UCSD-AML1 (cell line): Measurements from ENCODE around the gene GPC3.
A peak's percentile ranks its signal among the peaks of the same experiment; 100 is the strongest.

Experiments
- DNase-seq: peaks from one replicate; lab custom pipeline; 2025; ENCODE audit not compliant: unreplicated experiment; lab: John Stamatoyannopoulos, UW

GPC3 gene

DNA sequence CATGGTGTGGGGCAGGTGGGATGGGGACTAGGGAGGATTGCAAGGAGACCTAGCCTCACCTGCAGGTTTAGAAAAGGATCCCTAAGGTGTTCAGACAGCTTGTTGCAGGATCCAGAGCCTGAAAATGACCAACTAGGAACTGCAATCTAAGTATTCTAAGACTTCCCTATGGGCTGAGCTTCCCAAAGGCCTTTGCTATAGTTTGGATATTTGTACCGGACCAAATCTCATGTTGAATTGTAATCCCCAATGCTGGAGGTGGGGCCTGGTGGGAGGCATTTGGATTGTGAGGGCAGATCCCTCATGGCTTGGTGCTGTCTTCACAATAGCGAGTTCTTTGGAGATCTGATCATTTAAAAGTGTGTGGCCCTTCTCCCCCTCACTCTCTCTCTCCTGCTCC, 52.1 kb downstream of the GPC3 start:
- DNase-seq: no peak

DNA sequence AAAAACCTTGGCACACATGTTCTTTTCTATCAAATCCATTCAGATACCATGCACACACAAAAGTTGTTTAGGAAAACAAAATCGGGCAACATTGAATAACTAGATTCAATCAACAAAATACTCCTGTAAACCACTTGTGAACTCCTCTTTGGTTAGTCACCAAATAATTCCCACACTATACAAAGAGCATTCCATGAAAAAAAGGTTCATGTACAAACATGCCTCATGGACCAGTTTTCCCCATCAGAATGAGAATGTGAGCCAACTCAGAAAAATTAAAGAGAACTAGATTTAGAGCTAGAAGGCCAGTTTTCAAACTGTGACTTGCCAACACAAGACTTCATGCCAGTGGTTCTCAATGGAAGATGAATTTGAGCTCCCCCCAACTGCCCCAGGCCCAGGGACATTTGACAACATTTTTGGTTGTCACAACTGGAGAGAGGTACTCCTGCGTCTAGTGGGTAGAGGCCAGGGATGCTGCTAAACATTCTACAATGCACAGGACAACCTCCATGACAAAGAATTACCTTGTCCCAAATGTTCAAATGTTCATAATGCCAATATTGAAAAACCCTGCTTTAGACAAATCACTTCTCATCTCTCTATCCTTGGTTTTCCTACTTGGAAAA, 55.4 kb downstream of the GPC3 start:
- DNase-seq: no peak

DNA sequence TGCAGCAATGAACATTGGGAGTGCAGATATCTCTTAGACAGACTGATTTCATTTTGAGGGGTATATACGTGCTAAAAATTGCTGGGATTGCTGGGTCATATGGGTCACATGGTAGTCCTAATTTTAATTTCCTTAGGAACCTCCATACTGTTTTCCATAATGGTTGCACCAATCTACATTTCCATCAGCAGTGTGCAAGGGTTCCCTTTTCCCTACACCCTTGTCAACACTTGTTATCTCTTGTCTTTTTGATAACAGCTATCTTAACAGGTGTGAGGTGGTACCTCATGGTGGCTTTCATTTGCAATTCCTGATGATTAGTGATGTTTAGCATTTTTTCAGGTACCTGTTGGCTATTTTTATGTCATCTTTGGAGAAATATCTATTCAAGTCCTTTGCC, 57.0 kb downstream of the GPC3 start:
- DNase-seq: no peak

DNA sequence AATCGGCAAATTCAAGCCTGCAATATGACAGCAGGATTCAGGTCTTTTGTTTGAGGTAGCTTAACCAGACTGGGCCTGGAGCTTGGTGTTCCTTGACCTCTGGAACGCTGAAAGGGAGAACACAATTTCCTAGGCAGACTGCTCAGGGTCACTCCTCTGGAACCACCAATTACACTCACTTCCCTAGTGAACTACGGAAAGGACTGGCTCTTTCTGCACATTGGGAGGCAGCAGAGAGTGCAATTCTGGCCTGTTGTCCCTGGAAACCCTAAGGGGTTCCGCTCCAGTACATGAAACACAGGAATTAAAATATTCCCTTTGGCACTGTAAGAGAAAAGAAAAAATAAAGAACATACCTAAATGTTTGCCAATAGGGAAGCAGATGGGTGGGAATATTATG, 58.6 kb downstream of the GPC3 start:
- no peak for DNase-seq

DNA sequence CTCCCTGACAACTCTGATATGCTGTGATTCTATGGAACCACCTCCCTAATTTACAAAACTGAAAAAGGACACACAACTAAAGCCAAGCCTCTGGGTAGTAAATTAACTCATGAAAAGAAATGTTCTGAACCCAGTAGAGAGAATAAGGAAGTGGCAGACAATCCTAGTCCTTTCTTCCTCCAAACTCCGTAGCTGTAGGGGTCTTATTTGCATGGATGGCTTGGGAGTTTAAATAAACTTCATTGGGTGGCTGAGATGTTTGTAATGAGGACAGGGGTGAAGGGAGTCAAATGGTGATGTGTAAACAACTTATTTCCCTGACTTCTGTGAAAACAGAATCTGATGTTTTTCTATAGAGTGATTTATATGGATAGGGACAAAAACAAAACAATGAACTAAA, 59.3 kb downstream of the GPC3 start:
- no peak for DNase-seq

DNA sequence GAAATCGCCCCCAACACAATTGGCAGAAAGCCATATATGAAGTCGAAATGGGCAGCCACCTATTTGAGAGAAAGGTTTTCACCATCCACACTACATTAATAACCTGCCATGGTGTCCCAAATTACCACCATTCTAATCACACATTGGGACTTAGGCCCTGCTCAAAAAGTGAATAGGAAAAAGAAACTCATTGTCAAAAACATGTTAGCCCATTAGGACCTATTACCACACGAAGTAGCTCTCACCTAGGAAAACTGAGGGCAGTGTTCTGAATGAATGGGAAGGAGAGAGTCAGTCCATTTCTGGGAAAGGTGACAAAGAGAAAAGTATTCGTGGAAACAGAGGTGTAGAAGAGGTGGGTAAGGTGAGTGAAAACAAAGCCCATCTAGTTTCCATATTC, 60.8 kb downstream of the GPC3 start:
- DNase-seq: no peak

DNA sequence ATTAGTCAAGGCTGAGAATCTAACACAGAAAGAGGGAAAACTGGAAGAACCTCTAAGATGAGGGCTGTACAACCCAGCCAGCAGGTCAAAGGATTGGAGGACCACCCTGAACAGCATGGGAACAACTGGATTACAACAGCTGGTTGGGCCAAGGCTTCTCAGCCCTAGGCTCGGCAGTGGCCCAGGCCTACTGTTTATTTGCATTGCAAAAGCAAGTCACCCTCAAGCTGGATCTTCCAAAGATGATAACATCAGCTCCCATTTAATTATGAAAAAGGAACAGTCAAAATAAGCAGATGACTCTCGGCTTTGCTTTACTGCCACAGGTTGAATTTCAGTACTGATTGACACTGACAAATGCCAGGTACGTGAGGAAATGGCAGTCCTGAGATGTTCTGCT, 61.8 kb downstream of the GPC3 start:
- DNase-seq: no peak

DNA sequence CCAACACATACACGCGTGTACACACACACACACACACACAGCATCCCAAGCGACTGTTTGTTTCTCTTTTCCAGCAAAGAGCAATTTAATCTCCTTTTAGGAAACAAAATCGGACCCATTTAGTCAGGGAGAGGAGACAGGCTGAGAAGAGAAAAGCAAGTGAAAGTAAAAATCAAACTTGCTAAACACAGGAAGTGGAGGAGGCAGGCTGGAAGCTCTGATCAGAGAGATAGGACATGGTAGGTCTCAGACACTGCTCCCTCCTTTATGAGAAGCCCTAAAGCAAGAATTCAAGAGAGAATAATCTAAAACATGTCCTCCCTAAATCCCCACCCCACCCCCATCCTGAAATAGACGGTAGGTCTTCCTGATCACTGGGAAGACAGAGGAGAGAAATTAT, 62.3 kb downstream of the GPC3 start:
- DNase-seq: no peak

DNA sequence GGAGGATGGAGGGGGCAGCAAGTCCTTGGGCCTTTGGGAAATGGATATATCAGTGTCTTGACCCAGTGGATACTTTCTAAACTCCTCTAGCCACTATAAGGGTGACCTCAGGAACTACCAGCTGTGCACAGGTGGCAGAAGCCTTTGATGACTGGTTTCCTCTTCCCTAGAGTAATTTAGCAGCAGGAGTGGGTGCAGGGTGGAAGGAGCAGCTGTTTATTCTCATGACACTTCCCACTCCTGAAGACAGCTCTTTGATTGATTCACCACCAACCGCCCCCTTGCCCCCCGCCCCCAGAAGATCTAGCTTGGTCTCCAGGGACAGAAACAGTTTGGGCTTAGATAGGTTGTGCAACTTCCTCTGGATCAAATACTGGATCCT, 63.0 kb downstream of the GPC3 start:
- peak; percentile 15 for DNase-seq

DNA sequence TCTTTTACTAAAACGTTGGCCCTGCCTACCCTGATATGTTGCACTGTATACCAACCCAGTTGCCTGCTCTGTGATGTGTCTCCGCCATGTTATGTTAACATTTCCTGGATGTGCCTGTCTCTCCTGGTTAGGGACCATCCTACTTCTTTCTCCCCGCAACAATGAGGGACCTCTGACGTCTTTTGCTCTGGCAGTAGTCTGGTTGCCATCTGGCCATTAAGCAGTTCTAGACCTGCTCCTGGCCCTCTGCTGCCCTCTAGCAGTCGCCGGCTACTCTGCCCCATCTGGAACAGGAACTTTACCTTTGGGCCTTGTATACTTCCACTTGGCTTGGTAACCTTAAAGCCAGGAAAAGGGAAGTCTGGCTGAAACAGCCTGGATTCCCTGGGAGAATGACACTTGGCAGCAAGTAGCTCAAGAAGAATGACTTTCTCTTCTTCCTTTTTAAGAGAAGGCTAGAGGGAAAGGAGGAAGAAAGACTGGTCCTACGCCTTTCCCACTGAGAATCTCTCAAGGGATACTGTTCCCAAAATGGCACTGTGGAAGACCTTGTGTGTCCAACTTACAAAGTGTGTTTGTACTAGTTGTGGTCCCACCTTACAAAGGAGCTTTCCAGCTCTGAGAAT, 63.5 kb downstream of the GPC3 start:
- peak; percentile 54 for DNase-seq

DNA sequence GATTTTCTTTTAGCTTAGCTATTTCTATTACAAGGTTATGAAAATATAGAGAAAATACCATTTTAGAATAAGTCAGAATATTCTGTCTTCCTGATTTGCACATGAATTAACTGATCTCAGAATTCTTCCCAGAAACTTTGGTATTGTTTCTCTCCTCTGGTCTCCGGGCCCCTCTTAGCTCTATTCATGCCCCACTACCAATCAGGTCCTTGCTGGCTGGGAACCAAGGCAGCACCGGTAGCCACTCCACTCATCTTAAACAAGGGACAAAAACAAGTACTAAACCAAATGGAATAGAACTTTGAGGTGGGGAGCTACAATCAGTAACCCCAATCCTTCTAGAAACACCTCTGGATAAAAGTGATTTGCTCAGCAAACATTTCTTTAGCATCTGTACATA, 64.3 kb downstream of the GPC3 start:
- no peak for DNase-seq

DNA sequence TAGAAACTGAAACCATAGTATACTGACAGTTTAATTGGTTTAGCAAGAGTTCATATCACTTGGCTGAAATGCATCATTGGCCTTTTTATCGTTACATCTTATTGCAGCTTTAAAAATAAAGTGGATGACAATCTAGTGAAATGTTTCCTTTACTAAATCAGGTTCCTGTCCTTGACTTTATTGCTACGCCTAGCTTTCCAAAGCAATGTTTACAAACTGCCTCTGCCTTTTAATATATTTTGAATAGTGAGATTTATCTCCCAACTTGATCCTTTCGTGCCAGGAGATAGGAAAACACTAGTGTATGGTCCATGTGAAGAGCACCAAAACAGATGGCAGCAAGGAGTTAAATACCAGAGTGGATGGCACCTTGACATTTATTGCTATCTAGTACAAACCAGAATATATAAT, 67.0 kb downstream of the GPC3 start:
- no peak for DNase-seq

DNA sequence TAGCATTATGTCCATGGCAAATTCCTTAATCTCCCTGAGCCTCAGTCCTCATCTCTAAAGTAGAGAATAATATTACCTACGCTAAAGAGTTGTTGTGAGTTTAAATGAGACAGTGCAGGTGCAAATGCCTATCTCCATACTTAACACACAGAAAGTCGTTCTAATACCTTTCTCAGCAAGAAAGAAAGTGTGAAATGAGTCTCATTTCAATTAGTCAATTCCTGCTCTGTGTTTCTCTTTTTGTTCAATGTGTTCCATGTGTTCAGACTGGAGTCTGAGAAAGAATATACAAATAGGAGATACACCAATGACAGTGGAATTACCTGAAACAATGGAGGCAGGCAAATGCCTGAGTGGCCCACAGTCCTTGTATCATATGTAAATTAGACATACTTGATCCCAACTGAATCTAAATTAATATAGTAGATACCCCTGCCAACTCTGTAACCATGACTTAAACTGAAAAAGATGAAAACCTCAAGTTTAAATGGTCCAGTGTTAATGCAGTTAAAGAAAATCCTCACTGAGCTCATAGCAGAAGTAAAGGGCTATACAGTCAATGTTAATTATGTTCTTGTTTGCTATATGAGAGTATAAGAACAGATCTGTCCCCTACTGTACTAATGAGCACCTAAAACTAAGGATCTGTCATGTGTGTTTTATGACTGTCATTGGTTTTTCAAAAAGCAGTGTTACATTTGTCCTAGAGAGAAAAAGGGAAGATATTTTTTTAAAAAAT, 68.2 kb downstream of the GPC3 start:
- DNase-seq: no peak

DNA sequence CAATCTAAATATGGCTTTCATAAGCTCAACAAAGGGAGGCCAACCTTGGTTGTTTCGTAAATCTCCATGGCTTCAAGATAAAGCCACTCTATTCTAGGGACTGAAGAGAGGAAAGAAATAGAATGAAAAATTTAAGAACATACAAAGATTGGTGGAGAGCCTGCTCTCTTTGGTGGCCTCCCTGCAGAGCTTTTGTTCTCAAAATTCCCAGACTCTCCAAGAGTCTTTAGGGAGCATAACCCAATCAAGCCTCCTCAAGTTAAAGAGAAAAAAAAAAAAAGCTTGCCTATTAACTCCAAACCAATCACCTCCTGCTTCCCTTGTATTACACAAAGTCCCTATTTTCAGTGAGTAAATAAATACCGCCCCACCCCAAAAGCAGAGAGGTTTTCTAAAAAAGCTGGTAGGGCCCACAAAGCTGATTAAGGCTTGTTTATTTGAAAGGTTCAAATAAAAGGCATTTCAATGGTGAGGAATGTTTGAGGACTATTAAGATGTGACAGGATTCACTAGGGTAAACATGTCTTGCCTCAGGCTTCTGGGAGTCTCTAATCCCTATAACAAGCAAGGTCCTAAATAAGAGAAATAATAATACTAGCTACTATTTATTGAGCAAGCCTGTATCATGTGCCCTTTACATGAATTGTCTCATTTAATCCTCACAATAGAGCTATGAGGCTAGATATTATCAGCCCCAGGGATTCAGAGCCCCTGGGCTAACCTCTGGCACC, 71.6 kb downstream of the GPC3 start:
- DNase-seq: no peak

DNA sequence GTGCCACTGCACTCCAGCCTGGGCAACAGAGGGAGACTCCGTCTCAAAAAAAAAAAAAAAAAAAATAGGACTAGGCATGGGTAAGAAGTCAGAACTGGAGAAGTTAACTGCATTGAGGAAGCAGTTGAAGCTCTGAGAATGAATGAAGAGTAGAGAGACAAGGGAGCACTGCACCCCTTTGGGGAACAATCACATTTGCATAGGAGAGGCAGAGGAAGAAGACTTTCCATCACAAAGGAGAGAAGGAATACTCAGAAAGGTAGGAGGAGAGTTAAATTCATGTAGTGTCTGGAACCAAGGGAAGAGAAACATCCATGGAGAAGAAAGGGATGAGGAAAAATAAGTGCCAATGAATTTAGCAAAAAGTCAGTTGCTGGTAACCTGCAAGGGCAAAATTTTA, 72.4 kb downstream of the GPC3 start:
- DNase-seq: no peak

DNA sequence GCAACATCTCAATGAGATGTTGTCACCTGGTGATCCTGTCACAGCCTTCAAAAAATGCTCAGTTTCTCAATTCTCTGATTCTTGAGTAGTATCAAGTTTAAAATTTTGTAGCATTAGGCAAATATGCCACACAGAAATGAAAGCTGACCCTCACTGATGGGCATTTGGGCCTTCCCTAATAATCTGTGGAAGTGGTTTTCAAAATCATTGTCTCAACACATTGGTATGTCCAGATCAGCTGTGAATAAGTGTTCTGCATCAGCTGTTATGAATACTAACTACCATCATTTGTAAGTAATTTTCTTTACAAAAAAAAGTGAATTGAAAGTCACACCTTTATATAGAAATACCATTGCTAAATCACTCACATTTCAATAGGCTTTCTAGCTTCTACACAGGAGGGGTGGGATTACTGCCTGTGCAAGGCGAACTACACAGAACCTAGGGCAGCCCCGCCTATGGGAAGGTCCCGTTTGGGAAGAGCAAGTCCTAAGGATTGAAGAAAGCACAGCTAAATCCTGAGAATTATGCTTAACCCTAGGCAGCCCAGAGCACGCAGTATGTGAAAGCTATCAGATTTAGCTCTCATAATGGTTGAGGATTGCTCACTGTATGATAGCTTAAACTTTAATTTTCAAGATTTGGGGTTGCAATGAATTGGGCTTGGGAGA, 73.4 kb downstream of the GPC3 start:
- DNase-seq: no peak

DNA sequence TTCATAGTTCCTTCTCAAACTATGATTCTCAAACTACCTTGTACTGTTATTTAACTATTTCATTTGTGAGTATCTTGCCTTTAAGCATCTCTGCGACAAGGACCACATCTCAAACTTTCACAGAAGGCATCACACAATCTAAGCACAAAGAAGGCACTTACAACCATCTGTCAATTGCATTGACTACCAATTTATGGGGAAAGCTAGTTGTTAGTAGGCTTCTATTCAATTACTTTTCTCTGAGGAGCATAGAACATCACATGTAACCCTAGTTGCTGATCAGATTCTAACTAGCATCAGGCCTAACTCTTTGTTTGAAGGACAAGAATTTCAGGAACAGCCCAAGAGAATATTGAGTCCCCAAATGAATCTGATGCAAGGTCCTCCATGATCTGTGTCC, 74.9 kb downstream of the GPC3 start:
- no peak for DNase-seq

DNA sequence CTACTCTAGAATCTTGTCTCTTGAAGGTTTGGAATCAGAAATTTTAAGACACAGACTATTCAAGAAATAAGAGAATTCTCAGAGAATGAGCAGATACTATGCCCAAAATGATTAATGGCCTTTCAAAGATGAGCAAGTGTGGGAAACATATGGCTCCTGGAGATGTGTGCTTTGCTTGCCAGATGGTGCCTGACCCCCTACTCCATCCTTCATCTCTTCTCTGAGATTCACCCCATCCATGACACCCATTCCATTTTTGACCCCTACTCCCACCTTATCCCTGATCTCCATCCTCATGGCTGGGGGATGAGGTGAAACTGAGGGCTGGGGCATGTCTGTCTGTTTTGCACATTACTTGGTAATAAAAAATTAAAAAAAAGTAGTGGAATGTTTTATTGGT, 75.5 kb downstream of the GPC3 start:
- no peak for DNase-seq

DNA sequence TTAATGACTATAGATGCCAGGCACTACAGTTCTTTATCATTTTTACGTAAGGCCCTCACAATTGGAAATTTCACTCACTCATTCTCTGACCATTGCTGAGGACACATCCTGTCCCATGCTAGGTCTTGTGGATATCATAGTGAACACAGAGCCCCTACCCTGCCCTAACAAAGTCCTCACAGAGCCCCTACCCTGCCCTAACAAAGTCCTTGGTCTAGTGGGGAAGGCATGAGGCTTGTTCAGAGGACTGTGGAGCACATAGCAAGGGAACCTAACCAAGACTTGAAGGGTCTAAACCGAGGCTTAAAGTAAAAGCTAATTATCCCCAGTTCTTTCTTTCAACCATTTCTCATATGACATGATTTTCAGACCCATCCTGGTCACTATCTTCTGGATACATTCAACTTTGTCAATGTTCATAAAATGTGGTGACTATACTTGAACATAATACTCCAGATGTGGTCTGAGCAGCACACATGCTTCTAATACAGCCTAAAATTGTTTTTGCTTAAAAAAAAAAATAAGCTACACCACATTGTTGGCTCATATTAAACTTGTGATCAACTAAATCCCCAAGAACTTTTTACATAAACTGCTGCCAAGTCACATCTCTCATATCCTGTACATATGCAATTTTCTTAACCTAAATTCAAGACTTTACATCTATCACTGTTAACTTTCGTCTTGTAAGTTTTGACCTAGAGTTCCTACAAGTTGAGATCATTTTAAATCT, 77.0 kb downstream of the GPC3 start:
- no peak for DNase-seq

DNA sequence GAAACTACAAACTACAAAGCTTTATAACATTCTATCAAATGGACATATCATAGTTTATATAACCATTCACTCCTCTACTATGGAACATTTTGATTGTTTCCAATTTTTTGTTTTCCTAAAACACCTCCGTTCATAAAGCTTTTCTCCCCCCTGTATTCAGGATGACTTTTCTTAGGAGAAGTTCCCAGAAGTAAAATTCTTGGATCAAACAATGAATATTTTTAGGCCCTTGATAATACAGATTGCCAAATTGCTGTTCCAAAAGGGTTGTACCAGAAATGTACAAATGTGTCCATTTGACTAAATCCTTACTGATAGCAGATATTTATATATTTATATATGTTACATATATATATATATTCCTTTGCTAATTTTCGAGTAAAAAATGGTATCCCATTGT, 77.8 kb downstream of the GPC3 start:
- no peak for DNase-seq

DNA sequence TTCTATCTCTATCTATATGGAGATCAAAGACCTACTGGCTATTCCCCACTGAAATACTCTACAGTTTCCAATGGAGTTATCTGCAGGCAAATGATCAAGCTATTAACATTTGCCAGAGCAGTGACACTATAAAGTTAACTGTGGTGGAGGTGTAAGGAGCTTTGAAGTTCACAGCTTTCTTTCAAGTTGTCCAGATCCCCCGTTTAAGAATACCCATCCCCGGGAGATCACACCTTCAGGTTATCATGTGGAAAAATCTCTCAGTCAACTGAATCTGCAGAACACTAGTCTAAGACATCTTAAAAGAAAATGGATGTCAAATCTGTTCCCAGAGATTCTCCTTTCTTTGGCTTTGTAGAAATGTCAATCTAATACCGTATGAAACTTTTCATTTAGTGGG, 80.1 kb downstream of the GPC3 start:
- no peak for DNase-seq
